ENCODE data around the gene IFT81. TPM values are rescaled to one million over a fixed set of nuclear protein-coding genes. Genes with fewer than 3 reads are reported as not detected.

The IFT81 gene
- total RNA-seq, 1 donor from 2014 or later: 4.3 TPM

DNA sequence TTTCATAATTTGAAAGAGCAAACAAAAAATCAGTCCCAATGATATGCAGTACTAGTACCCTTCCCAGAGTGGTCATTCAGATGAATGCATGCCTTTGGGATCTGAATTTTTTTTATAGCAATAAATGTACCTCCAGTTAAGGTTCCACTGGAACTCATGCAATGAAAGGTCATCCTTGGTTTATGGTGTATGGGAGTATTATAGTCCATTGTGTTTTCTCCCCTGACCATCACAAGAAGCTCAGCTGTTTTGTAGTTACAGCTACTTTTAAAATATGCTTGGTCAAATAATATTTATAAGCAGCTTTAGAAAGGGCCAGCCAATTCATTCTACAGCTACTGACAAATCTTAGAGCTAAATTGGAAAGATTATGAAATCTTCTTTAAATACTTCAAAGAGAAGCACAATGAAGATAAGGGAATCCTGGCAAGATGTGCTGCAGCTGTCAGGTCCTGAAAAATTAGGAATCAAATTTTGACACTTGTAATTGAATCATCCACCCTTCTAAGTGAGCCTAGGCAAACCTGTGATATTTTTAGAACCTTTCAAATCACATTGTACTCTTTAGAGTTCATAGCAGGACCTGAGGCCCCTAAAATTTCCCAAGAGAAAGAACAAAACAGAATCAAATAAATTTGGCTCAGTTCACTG, 46.5 kb downstream of the IFT81 start:
- no peak overlapping the region for H3K27ac Mint-ChIP-seq
- no peak for DNase-seq
- ChIA-PET CTCF (no interaction called here), POLR2A (no interaction called here)
- H3K9me3 Mint-ChIP-seq: no peaks in the 10 kb centered on the region
- intact Hi-C loops (cut with micrococcal nuclease): no loop called here
- peaks cover 4% of the 10 kb centered on the region for H3K4me1 Mint-ChIP-seq
- no peak for ATAC-seq (ENCODE audit: low read depth)
- no peak overlapping the region for H3K4me3 Mint-ChIP-seq
- TF ChIP-seq, protein P1, sequence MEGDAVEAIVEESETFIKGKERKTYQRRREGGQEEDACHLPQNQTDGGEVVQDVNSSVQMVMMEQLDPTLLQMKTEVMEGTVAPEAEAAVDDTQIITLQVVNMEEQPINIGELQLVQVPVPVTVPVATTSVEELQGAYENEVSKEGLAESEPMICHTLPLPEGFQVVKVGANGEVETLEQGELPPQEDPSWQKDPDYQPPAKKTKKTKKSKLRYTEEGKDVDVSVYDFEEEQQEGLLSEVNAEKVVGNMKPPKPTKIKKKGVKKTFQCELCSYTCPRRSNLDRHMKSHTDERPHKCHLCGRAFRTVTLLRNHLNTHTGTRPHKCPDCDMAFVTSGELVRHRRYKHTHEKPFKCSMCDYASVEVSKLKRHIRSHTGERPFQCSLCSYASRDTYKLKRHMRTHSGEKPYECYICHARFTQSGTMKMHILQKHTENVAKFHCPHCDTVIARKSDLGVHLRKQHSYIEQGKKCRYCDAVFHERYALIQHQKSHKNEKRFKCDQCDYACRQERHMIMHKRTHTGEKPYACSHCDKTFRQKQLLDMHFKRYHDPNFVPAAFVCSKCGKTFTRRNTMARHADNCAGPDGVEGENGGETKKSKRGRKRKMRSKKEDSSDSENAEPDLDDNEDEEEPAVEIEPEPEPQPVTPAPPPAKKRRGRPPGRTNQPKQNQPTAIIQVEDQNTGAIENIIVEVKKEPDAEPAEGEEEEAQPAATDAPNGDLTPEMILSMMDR (IDR thresholded peaks at IDR 0.05): no peak
- no peaks in the 10 kb centered on the region for H3K36me3 Mint-ChIP-seq (ENCODE audit: low read depth)
- no peaks in the 10 kb centered on the region for H3K27me3 Mint-ChIP-seq

DNA sequence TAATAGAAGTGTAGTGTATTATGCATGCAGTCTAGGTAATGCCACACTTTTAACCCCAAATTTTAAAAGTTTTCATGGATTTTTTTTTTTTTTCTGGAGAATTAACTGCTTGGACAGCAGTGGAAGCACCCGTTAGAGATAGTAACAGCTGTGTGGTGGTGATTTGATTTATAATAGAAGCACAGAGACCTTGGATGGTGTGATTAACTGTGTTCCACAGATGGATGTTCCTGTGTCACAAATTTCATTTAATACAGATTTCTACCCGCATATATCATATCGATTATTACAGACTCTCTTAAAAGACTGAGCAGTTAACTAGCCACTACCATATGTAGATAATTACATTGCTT, 47.0 kb downstream of the IFT81 start:
- Mint-ChIP-seq H3K4me1 (no peaks in the 10 kb centered on the region), H3K27ac (no peak overlapping the region), H3K4me3 (no peak overlapping the region), H3K9me3 (no peaks in the 10 kb centered on the region), H3K27me3 (no peaks in the 10 kb centered on the region), H3K36me3 (ENCODE audit: low read depth) (no peaks in the 10 kb centered on the region)
- ChIA-PET CTCF (no interaction called here), POLR2A (no interaction called here)
- no peak for ATAC-seq (ENCODE audit: low read depth)
- intact Hi-C loops (cut with micrococcal nuclease): no loop called here
- TF ChIP-seq, protein P1 (IDR thresholded peaks at IDR 0.05): no peak
- no peak for DNase-seq

DNA sequence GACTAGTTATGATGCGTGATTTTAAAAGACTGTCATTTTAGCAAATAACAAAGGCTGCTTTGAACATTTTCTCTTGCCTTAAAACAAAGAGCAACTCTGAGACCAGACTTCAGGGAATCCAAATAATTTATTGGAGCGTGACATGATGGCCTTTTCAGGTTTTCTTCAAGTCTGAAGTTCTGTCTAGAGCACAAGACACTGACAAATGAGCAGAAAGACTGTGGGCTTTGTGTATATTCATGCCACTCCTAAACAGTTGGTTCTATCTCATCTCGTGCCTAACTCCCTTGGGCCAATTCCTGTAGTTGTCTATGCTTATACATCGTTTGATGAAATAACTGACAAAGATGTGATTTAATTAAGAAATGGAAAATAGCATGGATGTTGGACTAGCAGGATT, 47.5 kb downstream of the IFT81 start:
- H3K4me3 Mint-ChIP-seq: no peak overlapping the region
- H3K27me3 Mint-ChIP-seq: no peaks in the 10 kb centered on the region
- no peak for ATAC-seq (ENCODE audit: low read depth)
- intact Hi-C loops (cut with micrococcal nuclease): no loop called here
- no peaks in the 10 kb centered on the region for H3K4me1 Mint-ChIP-seq
- H3K36me3 Mint-ChIP-seq (ENCODE audit: low read depth): no peaks in the 10 kb centered on the region
- CTCF ChIA-PET: no interaction called here
- DNase-seq: no peak
- H3K9me3 Mint-ChIP-seq: no peaks in the 10 kb centered on the region
- TF ChIP-seq, protein P1 (IDR thresholded peaks at IDR 0.05): no peak
- POLR2A ChIA-PET: no interaction called here
- H3K27ac Mint-ChIP-seq: no peak overlapping the region

DNA sequence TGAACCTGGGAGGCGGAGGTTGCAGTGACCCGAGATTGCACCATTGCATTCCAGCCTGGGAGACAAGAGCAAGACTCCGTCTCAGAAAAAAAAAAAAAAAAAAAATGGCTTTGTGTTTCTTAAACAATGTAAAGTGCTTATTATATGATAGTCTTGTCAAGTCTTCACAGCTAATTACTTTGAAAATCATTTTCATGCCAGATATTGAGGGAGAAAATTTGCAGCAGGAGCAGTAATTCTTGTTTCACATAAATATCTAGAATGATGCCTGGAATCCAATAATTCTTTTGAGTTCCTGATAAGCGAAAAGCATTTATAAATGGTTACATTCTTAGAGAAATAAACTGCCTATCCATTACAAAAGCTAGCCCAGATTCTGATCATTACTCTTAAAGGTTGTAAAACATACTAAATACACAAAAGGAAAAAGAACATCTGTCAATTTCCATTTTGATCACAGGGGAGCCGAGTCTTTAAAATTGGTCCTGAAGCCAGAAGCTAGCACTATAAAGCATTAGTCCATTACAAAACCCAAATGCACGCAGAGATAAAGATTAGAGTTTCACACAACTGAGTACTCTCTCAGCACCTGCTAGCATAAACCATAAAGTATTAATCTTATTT, 50.3 kb downstream of the IFT81 start:
- DNase-seq (no peak), ATAC-seq (ENCODE audit: low read depth) (no peak)
- H3K9me3 Mint-ChIP-seq: no peaks in the 10 kb centered on the region
- intact Hi-C loops (cut with micrococcal nuclease): no loop called here
- H3K27me3 Mint-ChIP-seq: no peaks in the 10 kb centered on the region
- H3K4me1 Mint-ChIP-seq: no peaks in the 10 kb centered on the region
- TF ChIP-seq, protein P1 (IDR thresholded peaks at IDR 0.05): no peak
- ChIA-PET CTCF (no interaction called here), POLR2A (no interaction called here)
- H3K4me3 Mint-ChIP-seq: no peak overlapping the region
- no peaks in the 10 kb centered on the region for H3K36me3 Mint-ChIP-seq (ENCODE audit: low read depth)
- no peak overlapping the region for H3K27ac Mint-ChIP-seq

DNA sequence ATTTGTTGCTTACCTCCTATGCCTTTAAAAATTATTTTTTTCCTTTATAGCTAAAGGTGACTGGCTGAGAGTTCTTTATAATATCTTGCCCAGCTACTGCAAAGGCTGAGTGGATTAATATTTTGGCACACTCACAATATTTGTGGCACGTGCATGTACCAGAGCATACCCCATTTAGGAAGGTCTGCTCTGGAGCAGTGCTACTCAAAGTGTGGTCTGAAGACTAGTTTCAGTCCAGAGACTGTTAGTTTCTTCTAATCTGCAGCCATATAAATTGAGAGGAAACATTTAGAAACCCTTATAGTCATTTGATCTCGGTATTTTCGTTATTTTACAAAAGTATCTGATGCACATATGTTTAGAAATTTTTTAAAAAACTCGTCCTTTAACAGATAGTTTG, 51.0 kb downstream of the IFT81 start:
- H3K4me1 Mint-ChIP-seq: no peaks in the 10 kb centered on the region
- CTCF ChIA-PET: no interaction called here

More for the DNA sequence above, 51.0 kb downstream of the IFT81 start:
- intact Hi-C loops (cut with micrococcal nuclease): no loop called here
- Mint-ChIP-seq H3K4me3 (no peak overlapping the region), H3K27me3 (no peaks in the 10 kb centered on the region), H3K27ac (no peak overlapping the region), H3K36me3 (ENCODE audit: low read depth) (no peaks in the 10 kb centered on the region), H3K9me3 (no peaks in the 10 kb centered on the region)
- ATAC-seq (ENCODE audit: low read depth) (no peak), DNase-seq (no peak)
- POLR2A ChIA-PET: no interaction called here
- TF ChIP-seq, protein P1 (IDR thresholded peaks at IDR 0.05): no peak
